HEK293T (cell line): ENCODE measurements around the gene SLC16A6.

Source experiments
- BHLHE40 ChIP-seq: fragments of 450-650 bp; IDR thresholded peaks from 2 replicates; pipeline ENCODE4 v1.6.1; 2016; ENCODE audit warnings: mild to moderate bottlenecking, moderate library complexity, borderline replicate concordance
- ELF4 ChIP-seq: fragments of 450-650 bp; IDR thresholded peaks from 2 replicates; pipeline ENCODE4 v1.6.1; 2017; ENCODE audit warnings: antibody characterized with exemption
- FOXA1 ChIP-seq: fragments of 450-650 bp; IDR thresholded peaks from 2 replicates; pipeline ENCODE4 v1.6.1; 2016; ENCODE audit warnings: mild to moderate bottlenecking
- FOXK2 ChIP-seq: fragments of 450-650 bp; IDR thresholded peaks from 2 replicates; pipeline ENCODE4 v1.6.1; 2016; ENCODE audit warnings: mild to moderate bottlenecking
- FOXM1 ChIP-seq: fragments of 450-650 bp; IDR thresholded peaks from 2 replicates; pipeline ENCODE4 v1.6.1; 2017; ENCODE audit warnings: mild to moderate bottlenecking, borderline replicate concordance
- NFRKB ChIP-seq: fragments of 450-650 bp; IDR thresholded peaks from 2 replicates; pipeline ENCODE4 v1.6.1; 2016; ENCODE audit warnings: mild to moderate bottlenecking, moderate library complexity
- SP1 ChIP-seq: fragments of 450-650 bp; IDR thresholded peaks from 2 replicates; pipeline ENCODE4 v1.6.1; 2017
- SUZ12 ChIP-seq: fragments of 450-650 bp; IDR thresholded peaks from 2 replicates; pipeline ENCODE4 v1.6.1; 2016; ENCODE audit warnings: mild to moderate bottlenecking
- TARDBP ChIP-seq: fragments of 450-650 bp; IDR thresholded peaks from 2 replicates; pipeline ENCODE4 v1.6.1; 2016
- ZNF384 ChIP-seq: fragments of 450-650 bp; IDR thresholded peaks from 2 replicates; pipeline ENCODE4 v1.6.1; 2016

DNA sequence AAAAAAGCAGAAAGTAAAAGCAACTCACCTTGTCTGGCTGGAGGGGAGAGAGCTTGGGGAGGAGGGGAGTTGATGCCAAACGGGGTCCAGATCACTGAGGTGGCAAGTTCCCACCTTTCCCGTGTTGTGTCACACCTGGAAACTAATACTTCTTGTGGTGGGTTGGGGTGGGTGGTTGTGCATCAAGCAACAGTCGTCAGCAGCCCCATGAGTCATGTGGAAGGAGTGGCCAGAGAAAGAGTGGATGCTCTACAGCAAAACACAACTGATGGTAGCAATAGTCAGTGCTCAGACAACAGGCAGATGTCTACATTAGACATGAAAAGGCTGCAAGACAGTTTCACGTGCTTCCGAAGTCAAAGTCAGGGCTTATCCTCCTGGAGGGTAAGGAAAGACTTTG, 35.8 kb upstream of the SLC16A6 start:
- TF ChIP-seq FOXM1: no peak
- no peak for TF ChIP-seq ELF4
- TF ChIP-seq NFRKB: no peak
- TF ChIP-seq SP1: no peak
- TF ChIP-seq FOXA1: no peak
- no peak for TF ChIP-seq BHLHE40
- no peak for TF ChIP-seq ZNF384
- no peak for TF ChIP-seq SUZ12
- no peak for TF ChIP-seq TARDBP
- TF ChIP-seq FOXK2: no peak
